ENCODE data around the gene SLC12A4.

DNA sequence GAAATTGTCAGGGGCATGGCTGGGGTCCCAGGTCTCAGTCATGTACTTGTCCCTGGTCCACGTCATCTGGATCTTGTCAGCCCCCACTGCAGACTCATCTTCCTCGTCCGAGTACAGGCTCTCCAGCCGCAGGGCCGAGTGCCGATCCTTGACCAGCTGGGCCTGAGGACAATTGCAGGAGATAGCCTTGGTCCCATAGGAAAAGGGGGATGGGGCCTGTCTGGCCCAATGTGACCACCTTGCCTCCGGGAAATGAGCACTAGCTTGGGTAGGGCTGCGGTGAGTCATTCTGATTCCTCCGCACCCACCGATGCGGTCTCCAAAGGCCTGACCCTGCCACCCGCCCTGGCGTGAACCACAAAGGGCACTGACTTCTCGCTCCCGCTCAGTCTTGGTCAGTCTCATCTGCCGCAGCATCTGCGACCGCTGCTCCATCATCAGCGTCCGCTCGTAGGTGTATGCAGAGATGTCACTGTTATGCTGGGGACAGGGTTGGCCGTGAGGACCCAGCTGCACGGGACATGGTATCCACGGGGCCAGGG, 23.0 kb downstream of the SLC12A4 start:
- TF ChIP-seq EP300 (IDR thresholded peaks at IDR 0.05; ENCODE audit: low read depth in 2 of 2, low read length in 2 of 2): no peak
- no peak for TF ChIP-seq EP300 (CRISPR knock-in tag; IDR thresholded peaks at IDR 0.05; ENCODE audit: borderline replicate concordance)
- no peak for TF ChIP-seq CBX5 (CRISPR knock-in tag; IDR thresholded peaks at IDR 0.05; ENCODE audit: borderline replicate concordance)
- no peak for TF ChIP-seq TAF1 (CRISPR knock-in tag; IDR thresholded peaks at IDR 0.05)
- TF ChIP-seq, protein P1, sequence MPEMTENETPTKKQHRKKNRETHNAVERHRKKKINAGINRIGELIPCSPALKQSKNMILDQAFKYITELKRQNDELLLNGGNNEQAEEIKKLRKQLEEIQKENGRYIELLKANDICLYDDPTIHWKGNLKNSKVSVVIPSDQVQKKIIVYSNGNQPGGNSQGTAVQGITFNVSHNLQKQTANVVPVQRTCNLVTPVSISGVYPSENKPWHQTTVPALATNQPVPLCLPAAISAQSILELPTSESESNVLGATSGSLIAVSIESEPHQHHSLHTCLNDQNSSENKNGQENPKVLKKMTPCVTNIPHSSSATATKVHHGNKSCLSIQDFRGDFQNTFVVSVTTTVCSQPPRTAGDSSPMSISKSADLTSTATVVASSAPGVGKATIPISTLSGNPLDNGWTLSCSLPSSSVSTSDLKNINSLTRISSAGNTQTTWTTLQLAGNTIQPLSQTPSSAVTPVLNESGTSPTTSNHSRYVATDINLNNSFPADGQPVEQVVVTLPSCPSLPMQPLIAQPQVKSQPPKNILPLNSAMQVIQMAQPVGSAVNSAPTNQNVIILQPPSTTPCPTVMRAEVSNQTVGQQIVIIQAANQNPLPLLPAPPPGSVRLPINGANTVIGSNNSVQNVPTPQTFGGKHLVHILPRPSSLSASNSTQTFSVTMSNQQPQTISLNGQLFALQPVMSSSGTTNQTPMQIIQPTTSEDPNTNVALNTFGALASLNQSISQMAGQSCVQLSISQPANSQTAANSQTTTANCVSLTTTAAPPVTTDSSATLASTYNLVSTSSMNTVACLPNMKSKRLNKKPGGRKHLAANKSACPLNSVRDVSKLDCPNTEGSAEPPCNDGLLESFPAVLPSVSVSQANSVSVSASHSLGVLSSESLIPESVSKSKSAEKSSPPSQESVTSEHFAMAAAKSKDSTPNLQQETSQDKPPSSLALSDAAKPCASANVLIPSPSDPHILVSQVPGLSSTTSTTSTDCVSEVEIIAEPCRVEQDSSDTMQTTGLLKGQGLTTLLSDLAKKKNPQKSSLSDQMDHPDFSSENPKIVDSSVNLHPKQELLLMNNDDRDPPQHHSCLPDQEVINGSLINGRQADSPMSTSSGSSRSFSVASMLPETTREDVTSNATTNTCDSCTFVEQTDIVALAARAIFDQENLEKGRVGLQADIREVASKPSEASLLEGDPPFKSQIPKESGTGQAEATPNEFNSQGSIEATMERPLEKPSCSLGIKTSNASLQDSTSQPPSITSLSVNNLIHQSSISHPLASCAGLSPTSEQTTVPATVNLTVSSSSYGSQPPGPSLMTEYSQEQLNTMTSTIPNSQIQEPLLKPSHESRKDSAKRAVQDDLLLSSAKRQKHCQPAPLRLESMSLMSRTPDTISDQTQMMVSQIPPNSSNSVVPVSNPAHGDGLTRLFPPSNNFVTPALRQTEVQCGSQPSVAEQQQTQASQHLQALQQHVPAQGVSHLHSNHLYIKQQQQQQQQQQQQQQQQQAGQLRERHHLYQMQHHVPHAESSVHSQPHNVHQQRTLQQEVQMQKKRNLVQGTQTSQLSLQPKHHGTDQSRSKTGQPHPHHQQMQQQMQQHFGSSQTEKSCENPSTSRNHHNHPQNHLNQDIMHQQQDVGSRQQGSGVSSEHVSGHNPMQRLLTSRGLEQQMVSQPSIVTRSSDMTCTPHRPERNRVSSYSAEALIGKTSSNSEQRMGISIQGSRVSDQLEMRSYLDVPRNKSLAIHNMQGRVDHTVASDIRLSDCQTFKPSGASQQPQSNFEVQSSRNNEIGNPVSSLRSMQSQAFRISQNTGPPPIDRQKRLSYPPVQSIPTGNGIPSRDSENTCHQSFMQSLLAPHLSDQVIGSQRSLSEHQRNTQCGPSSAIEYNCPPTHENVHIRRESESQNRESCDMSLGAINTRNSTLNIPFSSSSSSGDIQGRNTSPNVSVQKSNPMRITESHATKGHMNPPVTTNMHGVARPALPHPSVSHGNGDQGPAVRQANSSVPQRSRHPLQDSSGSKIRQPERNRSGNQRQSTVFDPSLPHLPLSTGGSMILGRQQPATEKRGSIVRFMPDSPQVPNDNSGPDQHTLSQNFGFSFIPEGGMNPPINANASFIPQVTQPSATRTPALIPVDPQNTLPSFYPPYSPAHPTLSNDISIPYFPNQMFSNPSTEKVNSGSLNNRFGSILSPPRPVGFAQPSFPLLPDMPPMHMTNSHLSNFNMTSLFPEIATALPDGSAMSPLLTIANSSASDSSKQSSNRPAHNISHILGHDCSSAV (CRISPR knock-in tag; IDR thresholded peaks at IDR 0.05; ENCODE audit: borderline replicate concordance): no peak
- TF ChIP-seq BRCA1 (CRISPR knock-in tag; IDR thresholded peaks at IDR 0.05): no peak
- TF ChIP-seq SATB2 (CRISPR knock-in tag; IDR thresholded peaks at IDR 0.05): no peak
- TF ChIP-seq HMG20A (CRISPR knock-in tag; IDR thresholded peaks at IDR 0.05; ENCODE audit: borderline replicate concordance): no peak
- TF ChIP-seq JUNB (CRISPR knock-in tag; IDR thresholded peaks at IDR 0.05; ENCODE audit: borderline replicate concordance): no peak
